ENCODE results near the gene HPCAL1.

The HPCAL1 gene

GRCh38 chr2:10304458-10305253 lies 2.0 kb downstream of the HPCAL1 start:
- DNase-seq, result no peak

- peak; percentile 79 for DNase-seq
These were observed 2.5 kb downstream of the HPCAL1 start for GRCh38 chr2:10305254-10305635.

GRCh38 chr2:10305715-10306114 lies 3.0 kb downstream of the HPCAL1 start:
- no peak for DNase-seq

DNA sequence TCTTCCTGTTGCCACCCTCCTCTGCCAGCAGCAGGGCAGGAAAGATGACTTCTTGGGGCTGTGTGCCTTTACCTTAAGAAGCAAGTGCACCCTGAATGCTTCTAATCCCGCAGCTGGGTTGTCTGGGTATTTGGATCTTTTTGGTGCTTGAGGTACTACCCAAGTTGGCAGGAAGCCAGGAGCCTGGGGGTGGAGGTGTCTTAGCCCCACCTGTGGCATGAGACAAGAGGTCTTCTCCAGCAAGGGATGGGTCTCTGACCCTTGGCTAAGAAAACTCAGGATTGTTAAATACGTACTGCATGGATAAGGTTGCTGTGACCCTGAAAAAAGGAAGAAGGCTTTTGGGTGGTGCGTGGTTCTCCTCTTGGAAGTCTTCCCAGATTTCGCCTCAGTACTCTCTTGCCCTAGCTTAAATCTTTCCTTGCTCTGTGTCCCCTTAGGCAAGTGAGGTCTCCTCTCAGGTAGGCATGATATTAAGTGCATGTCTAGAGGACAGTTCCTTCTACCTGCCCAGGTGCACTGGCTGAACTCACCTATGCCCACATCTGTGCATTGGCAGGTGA lies 4.3 kb downstream of the HPCAL1 start:
- DNase-seq, result no peak

DNA sequence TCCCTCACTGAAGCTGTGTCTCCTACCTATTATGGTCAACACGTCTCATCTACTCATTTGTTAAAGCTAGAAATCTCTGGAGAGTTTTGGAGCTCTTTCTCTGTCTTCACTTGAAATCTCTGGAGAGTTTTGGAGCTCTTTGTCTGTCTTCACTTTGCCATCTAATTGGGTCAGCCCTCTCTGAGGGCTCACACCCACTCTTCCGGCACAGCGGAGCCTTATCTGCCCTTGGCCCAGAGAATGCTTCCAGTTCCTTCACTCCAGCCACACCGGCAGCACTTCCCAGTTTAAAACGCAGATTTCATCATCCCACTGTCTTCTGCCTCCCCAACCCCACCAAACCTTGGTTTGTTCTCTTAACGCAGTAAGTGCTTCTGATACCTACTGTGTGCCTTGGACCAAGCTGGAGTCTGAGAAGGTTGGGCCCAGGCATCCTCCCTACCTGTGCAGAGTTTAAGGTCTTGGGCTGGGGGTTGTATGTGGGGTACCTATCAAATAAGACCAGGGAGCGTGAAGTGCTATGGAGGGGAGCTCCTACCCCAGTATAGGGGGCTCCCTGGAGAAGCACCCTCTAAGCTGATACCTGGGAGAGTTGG lies 5.0 kb downstream of the HPCAL1 start:
- DNase-seq, result peak; percentile 67

GRCh38 chr2:10308866-10309265 lies 6.2 kb downstream of the HPCAL1 start:
- DNase-seq, result no peak

GRCh38 chr2:10309286-10309685 lies 6.6 kb downstream of the HPCAL1 start:
- no peak for DNase-seq

- no peak for DNase-seq
These were observed 7.7 kb downstream of the HPCAL1 start for GRCh38 chr2:10310309-10310888.

- no peak for DNase-seq
These were observed 9.0 kb downstream of the HPCAL1 start for GRCh38 chr2:10311736-10312135.

GRCh38 chr2:10312437-10312957 lies 9.8 kb downstream of the HPCAL1 start:
- DNase-seq, result no peak

- no peak for DNase-seq
These were observed 13.6 kb downstream of the HPCAL1 start for GRCh38 chr2:10316336-10316735.

GRCh38 chr2:10316860-10317259 lies 14.2 kb downstream of the HPCAL1 start:
- no peak for DNase-seq

GRCh38 chr2:10317646-10318045 lies 14.9 kb downstream of the HPCAL1 start:
- no peak for DNase-seq

DNA sequence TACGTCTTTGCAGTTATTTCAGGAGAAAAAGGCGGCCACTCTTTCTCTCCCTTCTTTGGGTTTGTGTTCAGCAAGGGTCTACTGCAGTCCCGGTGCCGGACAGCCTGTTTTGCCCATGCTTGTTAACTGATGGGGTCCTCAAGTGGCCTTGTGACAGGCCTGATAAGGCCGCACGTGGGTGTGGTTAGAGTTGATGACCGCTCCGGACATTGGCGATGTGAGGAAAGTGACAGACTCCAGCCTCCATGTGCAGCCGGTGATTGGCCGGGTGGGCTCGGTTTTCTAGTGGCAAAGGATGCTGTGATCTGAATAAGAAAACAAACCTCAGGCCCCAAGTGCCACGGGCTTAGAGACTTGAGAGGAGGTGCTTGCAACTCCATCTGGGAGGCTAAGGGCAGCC lies 15.6 kb downstream of the HPCAL1 start:
- DNase-seq, result no peak

GRCh38 chr2:10319892-10320574 lies 17.3 kb downstream of the HPCAL1 start:
- no peak for DNase-seq

- DNase-seq, result no peak
These were observed 17.8 kb downstream of the HPCAL1 start for GRCh38 chr2:10320575-10320931.

- DNase-seq, result no peak
These were observed 18.2 kb downstream of the HPCAL1 start for GRCh38 chr2:10320933-10321332.

DNA sequence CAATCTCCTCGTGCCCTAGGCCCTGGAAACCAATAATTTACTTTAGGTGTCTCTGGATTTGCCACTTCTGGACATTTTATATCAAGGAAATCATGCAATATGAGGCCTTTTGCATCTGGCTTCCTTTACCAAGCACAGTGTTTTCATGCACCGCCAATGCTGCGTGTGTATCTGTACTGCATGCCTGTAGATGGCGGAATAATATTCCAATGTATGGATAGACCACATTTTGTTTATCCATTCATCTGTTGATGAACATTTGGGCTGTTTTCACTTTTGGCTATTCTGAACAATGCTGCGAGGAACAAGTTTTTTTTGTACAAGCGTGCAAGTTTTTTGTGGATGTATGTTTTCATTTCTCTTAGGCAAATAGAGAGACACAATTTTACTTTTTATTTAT lies 18.9 kb downstream of the HPCAL1 start:
- no peak for DNase-seq

- DNase-seq, result no peak
These were observed 19.8 kb downstream of the HPCAL1 start for GRCh38 chr2:10322481-10322880.

- no peak for DNase-seq
These were observed 20.3 kb downstream of the HPCAL1 start for GRCh38 chr2:10322973-10323372.

DNA sequence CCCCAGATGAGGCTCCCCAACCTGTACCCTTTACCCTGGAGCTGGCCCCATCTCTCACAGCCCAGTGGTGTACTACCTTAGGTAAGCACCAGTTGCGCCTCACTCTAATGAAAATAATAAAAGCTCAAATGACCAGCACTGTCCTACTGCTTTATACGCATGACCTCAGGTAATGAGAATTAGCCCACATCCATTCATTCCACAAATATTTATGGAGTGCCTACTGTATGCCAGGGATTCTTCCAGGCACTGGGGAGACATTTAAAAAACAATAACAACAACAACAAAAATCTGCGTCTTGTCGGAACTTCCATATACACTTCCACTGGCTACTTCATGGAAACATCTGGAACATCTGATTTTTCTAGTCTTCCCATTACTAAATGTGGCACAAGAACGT lies 20.8 kb downstream of the HPCAL1 start:
- no peak for DNase-seq

DNA sequence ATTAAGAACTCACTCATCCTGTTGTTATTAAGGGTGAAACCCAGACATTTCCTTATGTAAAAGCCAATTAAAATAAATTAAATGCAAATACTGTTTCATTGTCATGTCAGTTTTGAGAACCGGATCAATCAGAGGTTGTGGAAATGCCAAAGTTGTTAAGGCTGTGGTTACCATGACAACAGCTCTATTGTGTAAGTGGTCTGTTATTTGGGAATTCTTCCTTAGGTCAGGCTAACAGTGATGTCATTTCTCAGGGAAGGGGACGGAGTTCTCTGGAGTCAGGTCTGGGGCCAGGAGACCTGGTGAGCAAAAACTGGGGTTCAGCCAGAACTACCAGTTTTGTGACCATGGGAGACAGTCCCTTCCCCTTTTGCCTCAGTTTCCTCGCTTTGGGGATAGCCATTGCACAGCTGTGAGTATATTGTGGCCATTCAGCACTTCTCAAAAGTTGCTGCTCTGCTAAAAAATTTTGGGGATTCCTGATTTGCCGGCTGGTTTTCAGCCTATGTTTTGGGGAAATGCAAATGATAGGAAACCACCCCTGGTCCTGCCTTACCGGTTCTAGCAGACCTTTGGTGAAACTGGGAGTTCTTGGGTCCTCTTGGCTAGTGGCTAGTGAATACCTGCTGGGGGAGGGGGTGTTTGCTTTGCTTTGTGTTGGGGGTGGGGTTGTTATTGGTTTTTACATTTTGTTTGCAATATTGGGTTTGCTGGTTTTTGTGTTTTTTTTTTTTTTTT lies 21.6 kb downstream of the HPCAL1 start:
- DNase-seq, result no peak

Data from inflammatory macrophage treated with lipopolysaccharide for 4 hours (primary cell).